ENCODE data around the gene HMX1. TPM values are rescaled to one million over a fixed set of nuclear protein-coding genes. Genes with fewer than 3 reads are reported as not detected.

Gene HMX1
- polyA plus RNA-seq, 1 donor (not counting 4 experiments of a cell fraction or from before 2014, with no cell fraction given) = not detected

DNA sequence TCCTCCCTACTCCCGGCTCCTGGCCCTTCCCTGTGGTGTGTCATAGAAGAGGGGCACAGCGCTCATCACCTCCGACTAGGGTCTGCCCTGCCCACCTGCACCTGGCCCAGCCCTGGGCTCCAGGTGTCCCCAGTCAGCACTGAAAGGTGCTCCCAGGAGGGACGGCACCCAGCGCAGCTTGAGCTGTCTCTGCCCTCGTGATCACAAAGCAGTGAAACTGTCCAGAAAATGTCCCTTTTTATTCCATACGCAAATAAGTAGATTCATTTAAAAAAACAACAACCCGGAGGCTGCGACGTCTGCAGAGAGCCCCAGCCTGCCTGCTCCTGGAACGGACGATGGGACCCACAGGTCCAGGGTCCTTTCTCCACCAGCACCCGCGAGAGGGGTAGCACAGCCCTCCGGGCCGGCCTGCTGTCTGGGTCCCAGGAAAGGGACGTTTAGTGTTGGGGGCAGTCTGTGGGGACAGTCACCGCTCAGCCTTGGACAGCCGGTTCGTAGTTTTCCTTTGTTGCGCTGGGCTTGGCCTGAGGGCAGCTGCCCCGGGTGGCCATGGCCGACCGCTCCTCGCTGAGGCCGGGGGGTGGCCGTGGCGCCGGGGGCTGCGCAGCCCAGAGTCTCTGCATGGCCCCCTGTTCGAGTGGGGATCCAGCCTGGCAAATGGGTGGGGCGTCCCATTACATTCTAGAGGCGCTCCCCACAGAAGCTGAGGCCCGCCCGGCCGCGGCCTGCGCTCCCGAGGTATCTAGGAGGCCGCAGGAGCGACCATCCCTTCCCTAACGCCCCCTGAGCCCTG lies 4.6 kb downstream of the HMX1 start:
- Histone ChIP-seq H3K9me3 (ENCODE audit: control insufficient read depth, low read depth, low read length) (no peaks in the 10 kb centered on the region), H3K4me1 (ENCODE audit: control insufficient read depth, extremely low read depth, insufficient read depth, low read length) (no peaks in the 10 kb centered on the region), H3K27me3 (ENCODE audit: control insufficient read depth, extremely low read depth, insufficient read depth, low read length) (peaks cover 95% of the 10 kb centered on the region), H3K36me3 (ENCODE audit: control insufficient read depth in 2 of 2, extremely low read depth in 1 of 2, insufficient read depth in 2 of 2, low read length in 2 of 2) (no peaks in the 10 kb centered on the region), H2AFZ (ENCODE audit: control insufficient read depth, low read length) (no peak overlapping the region), H4K20me1 (ENCODE audit: control insufficient read depth, extremely low read depth, insufficient read depth, low read length) (no peaks in the 10 kb centered on the region), H3K9ac (ENCODE audit: control insufficient read depth, extremely low read depth, insufficient read depth, low read length) (no peak overlapping the region), H3K27ac (ENCODE audit: control insufficient read depth, insufficient read depth, low read length) (no peak overlapping the region), H3K9me1 (ENCODE audit: control insufficient read depth, extremely low read depth, insufficient read depth, low read length) (no peaks in the 10 kb centered on the region), H3K79me2 (ENCODE audit: control insufficient read depth, insufficient read depth, low read length) (no peaks in the 10 kb centered on the region), H3K4me2 (ENCODE audit: control insufficient read depth, extremely low read depth, insufficient read depth, low read depth, low read length) (no peak overlapping the region), H3K4me3 (ENCODE audit: control insufficient read depth in 2 of 3, extremely low read depth in 1 of 3, insufficient read depth in 2 of 3, low read depth in 1 of 3, low read length in 3 of 3) (no peak overlapping the region)
- dilution Hi-C loops (cut with MboI; ENCODE audit: extremely low pct_ligation_motif_present, low sequenced_read_pairs) = no loop called here
- DNase-seq (ENCODE audit: low read depth, low spot score) (no peak), FAIRE-seq (no peak)
- peak; percentile 46 for TF ChIP-seq EZH2 (IDR thresholded peaks at IDR 0.05; ENCODE audit: low read length)
- TF ChIP-seq, protein P1, sequence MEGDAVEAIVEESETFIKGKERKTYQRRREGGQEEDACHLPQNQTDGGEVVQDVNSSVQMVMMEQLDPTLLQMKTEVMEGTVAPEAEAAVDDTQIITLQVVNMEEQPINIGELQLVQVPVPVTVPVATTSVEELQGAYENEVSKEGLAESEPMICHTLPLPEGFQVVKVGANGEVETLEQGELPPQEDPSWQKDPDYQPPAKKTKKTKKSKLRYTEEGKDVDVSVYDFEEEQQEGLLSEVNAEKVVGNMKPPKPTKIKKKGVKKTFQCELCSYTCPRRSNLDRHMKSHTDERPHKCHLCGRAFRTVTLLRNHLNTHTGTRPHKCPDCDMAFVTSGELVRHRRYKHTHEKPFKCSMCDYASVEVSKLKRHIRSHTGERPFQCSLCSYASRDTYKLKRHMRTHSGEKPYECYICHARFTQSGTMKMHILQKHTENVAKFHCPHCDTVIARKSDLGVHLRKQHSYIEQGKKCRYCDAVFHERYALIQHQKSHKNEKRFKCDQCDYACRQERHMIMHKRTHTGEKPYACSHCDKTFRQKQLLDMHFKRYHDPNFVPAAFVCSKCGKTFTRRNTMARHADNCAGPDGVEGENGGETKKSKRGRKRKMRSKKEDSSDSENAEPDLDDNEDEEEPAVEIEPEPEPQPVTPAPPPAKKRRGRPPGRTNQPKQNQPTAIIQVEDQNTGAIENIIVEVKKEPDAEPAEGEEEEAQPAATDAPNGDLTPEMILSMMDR (optimal IDR thresholded peaks at IDR 0.05 in 1 of 3, IDR thresholded peaks at IDR 0.05 in 1 of 3, conservative IDR thresholded peaks at IDR 0.05 in 1 of 3; ENCODE audit: extremely low read depth in 1 of 3, insufficient read depth in 2 of 3, low read length in 3 of 3) = no peak

DNA sequence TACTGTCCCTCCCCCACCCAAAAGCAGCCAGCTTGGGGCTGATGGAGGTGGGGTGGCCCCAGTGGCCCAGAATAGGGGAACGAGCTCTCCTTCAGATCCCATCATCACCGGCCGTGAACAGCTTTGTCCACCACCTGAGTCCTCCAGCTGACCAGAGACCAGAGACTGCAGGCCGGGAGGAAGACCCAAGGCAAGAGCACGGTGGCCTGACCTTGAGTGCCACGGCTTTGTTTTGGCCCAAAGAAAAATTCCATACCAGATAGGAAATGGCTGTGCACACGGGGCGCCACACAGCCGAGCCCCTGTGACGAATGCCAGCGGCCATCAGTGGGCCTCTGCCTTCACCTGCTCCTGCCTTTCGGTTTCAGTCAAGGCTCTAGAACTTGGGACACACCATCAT lies 5.2 kb downstream of the HMX1 start:
- Histone ChIP-seq H3K4me1 (ENCODE audit: control insufficient read depth, extremely low read depth, insufficient read depth, low read length) (no peaks in the 10 kb centered on the region), H3K9me3 (ENCODE audit: control insufficient read depth, low read depth, low read length) (no peaks in the 10 kb centered on the region), H3K4me2 (ENCODE audit: control insufficient read depth, extremely low read depth, insufficient read depth, low read depth, low read length) (no peak overlapping the region), H3K79me2 (ENCODE audit: control insufficient read depth, insufficient read depth, low read length) (no peaks in the 10 kb centered on the region), H3K9ac (ENCODE audit: control insufficient read depth, extremely low read depth, insufficient read depth, low read length) (no peak overlapping the region), H3K4me3 (ENCODE audit: control insufficient read depth in 2 of 3, extremely low read depth in 1 of 3, insufficient read depth in 2 of 3, low read depth in 1 of 3, low read length in 3 of 3) (no peak overlapping the region), H2AFZ (ENCODE audit: control insufficient read depth, low read length) (no peak overlapping the region), H3K9me1 (ENCODE audit: control insufficient read depth, extremely low read depth, insufficient read depth, low read length) (no peaks in the 10 kb centered on the region), H3K27ac (ENCODE audit: control insufficient read depth, insufficient read depth, low read length) (no peak overlapping the region), H4K20me1 (ENCODE audit: control insufficient read depth, extremely low read depth, insufficient read depth, low read length) (no peaks in the 10 kb centered on the region), H3K36me3 (ENCODE audit: control insufficient read depth in 2 of 2, extremely low read depth in 1 of 2, insufficient read depth in 2 of 2, low read length in 2 of 2) (no peaks in the 10 kb centered on the region), H3K27me3 (ENCODE audit: control insufficient read depth, extremely low read depth, insufficient read depth, low read length) (peaks cover 99% of the 10 kb centered on the region)
- no peak for DNase-seq (ENCODE audit: low read depth, low spot score)
- dilution Hi-C loops (cut with MboI; ENCODE audit: extremely low pct_ligation_motif_present, low sequenced_read_pairs) = no loop called here
- no peak for FAIRE-seq
- no peak for TF ChIP-seq EZH2 (IDR thresholded peaks at IDR 0.05; ENCODE audit: low read length)
- TF ChIP-seq, protein P1 (optimal IDR thresholded peaks at IDR 0.05 in 1 of 3, IDR thresholded peaks at IDR 0.05 in 1 of 3, conservative IDR thresholded peaks at IDR 0.05 in 1 of 3; ENCODE audit: extremely low read depth in 1 of 3, insufficient read depth in 2 of 3, low read length in 3 of 3) = no peak

Data from keratinocyte (primary cell).